Neural cell (in vitro differentiated cells): ENCODE data around the gene SERTAD2.

ENCODE experiments used
- CTCF ChIP-seq: fragments of 450-650 bp; IDR thresholded peaks from 2 replicates; pipeline ENCODE4 v1.5.1; 2014; ENCODE audit warnings: antibody characterized with exemption, mild to moderate bottlenecking, moderate library complexity; ENCODE audit not compliant: poor library complexity, severe bottlenecking
- EP300 ChIP-seq: fragments of 450-650 bp; conservative IDR thresholded peaks from 2 replicates; pipeline ENCODE4 v1.6.1; 2014; ENCODE audit warnings: antibody characterized with exemption, mild to moderate bottlenecking, moderate library complexity; ENCODE audit not compliant: poor library complexity, severe bottlenecking

- TF ChIP-seq EP300 = no peak
- TF ChIP-seq CTCF = no peak
Observed at GRCh38 chr2:64637000-64637635, 16.6 kb downstream of the SERTAD2 start.
